K562 treated with DMSO at 1 percent for 48 hours (cell line): ENCODE data around the gene DSG2. TPM values are rescaled to one million over a fixed set of nuclear protein-coding genes. Genes with fewer than 3 reads are reported as not detected.

ENCODE experiments used
- total RNA-seq: library from RNA; unstranded; fragments of 300-600 nt; gene quantifications from 2 replicates; pipeline ENCODE4 v1.2.3, GENCODE V29; 2022; ENCODE audit warnings: low replicate concordance; ENCODE audit errors: extremely low read depth

The DSG2 gene
- not detected in 2 replicates for total RNA-seq

DNA sequence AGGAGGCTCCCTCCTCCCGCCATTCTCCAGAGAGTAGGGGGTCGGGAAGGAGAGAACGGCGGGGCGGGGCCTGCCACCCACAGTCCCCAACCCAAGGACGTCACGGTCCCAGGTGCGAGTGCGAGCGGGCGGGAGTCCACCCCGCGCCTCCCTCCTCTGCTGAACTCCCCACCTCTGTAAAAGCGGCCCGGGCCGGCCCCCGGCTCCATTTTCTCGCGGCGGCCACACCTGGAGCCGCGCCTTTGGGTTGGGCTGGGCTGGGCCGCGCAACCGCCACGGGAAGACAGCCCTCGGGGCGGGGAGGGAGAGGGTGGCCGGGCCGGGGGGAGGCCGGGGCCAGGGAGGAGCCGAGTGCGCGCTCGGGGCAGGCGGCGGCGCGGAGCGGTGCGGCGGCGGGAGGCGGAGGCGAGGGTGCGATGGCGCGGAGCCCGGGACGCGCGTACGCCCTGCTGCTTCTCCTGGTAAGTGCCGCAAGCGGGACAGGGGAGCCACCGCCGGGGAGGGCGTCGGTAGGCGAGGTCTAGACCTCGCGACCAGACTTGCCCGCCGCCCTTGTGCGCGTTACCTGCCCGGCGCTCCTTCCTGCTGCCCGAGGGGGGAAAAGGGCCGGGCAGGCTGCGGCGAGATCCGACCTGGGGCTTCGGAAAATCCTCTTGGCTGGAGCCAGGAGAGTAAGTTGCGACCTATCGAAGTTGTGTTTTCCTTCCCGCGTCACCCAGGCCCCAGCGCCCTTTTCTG is at the start of gene DSG2:
Gene DSG2 (plus strand): TSS at position 342 of the 738 bp plus-strand sequence. CDS start 75 bp downstream, at position 417.

DNA sequence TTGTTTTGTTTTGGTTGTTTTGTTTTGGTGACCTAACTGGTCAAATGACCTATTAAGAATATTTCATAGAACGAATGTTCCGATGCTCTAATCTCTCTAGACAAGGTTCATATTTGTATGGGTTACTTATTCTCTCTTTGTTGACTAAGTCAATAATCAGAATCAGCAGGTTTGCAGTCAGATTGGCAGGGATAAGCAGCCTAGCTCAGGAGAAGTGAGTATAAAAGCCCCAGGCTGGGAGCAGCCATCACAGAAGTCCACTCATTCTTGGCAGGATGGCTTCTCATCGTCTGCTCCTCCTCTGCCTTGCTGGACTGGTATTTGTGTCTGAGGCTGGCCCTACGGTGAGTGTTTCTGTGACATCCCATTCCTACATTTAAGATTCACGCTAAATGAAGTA is 93.7 kb downstream of the DSG2 start, which contains the start of gene TTR:
Gene TTR (plus strand): TSS at position 250 of the 400 bp plus-strand sequence. CDS start 26 bp downstream, at position 276.

Other genes with a start within 250 kb of the DSG2 start
- not detected in 2 replicates for gene DSG1, start 180.0 kb upstream of the DSG2 start, total RNA-seq
- gene DSG4, start 121.4 kb upstream of the DSG2 start, total RNA-seq, result not detected in 2 replicates
- gene DSG3, start 50.4 kb upstream of the DSG2 start, total RNA-seq, result not detected in 2 replicates
- not detected in 2 replicates for gene TTR, start 93.7 kb downstream of the DSG2 start, total RNA-seq
- not detected in 2 replicates for gene B4GALT6, start 186.4 kb downstream of the DSG2 start, total RNA-seq